ENCODE results near the gene SERBP1. TPM values are rescaled to one million over a fixed set of nuclear protein-coding genes. Genes with fewer than 3 reads are reported as not detected.
A peak's percentile ranks its signal among the peaks of the same experiment; 100 is the strongest.

Gene SERBP1
- 666 TPM for polyA plus RNA-seq (2013, experiment 1 of 2)
- 677 TPM for polyA plus RNA-seq (2013, experiment 2 of 2)

- peak within 1 kb of the TSS; percentile 78 for H3K4me2 ChIP-seq (ENCODE audit: low read length)
- peak within 1 kb of the TSS; percentile 27 for H3K4ac ChIP-seq (ENCODE audit: low read depth, low read length)
- no peaks in the 10 kb centered on the region for H3K27me3 ChIP-seq (ENCODE audit: insufficient read depth, low read length, poor library complexity)
- WGBS (ENCODE audit: extremely low coverage, insufficient coverage, low lambda C conversion rate), result no CpG with 5 or more reads among the region's 62 CpGs
- H2BK120ac ChIP-seq (ENCODE audit: low read depth, low read length), result no peak within 1 kb of the TSS
- H2BK5ac ChIP-seq (ENCODE audit: low read length), result peak within 1 kb of the TSS; percentile 54
- H3K18ac ChIP-seq (ENCODE audit: low read length), result peak within 1 kb of the TSS; percentile 24
- H3K23ac ChIP-seq (ENCODE audit: low read length), result peak within 1 kb of the TSS; percentile 74
- peaks cover 3% of the 10 kb centered on the region for H3K36me3 ChIP-seq (ENCODE audit: control insufficient read depth, insufficient read depth, low read length)
- peak within 1 kb of the TSS; percentile 95 for H3K4me3 ChIP-seq (ENCODE audit: low read length)
- no peaks in the 10 kb centered on the region for H3K4me1 ChIP-seq (ENCODE audit: control insufficient read depth, low read depth, low read length)
- peaks cover 45% of the 10 kb centered on the region for H3K79me2 ChIP-seq (ENCODE audit: control insufficient read depth, insufficient read depth, low read length)
- peak within 1 kb of the TSS; percentile 100 for H3K9ac ChIP-seq (ENCODE audit: low read length)
- H4K5ac ChIP-seq (ENCODE audit: low read length), result no peak within 1 kb of the TSS
- peak within 1 kb of the TSS; percentile 13 for H3K27ac ChIP-seq (ENCODE audit: low read depth, low read length)
- peak within 1 kb of the TSS; percentile 49 for H2AK5ac ChIP-seq (ENCODE audit: low read length)
- DNase-seq, result peak; percentile 99
- H3K56ac ChIP-seq (ENCODE audit: low read length), result peak within 1 kb of the TSS; percentile 99
- no peak within 1 kb of the TSS for H4K8ac ChIP-seq (ENCODE audit: low read depth, low read length)
- no peaks in the 10 kb centered on the region for H3K79me1 ChIP-seq (ENCODE audit: low read length)
- no peak within 1 kb of the TSS for H2BK15ac ChIP-seq (replicated peaks; ENCODE audit: low read depth)
These were observed at the start of gene SERBP1 for GRCh38 chr1:67430358-67431155. Gene SERBP1 (minus strand): TSS chr1:67430402. CDS start chr1:67430300, 102 bp downstream.

- no peak overlapping the region for H3K23ac ChIP-seq (ENCODE audit: low read length)
- DNase-seq, result no peak
- WGBS (ENCODE audit: extremely low coverage, insufficient coverage, low lambda C conversion rate), result no CpG with 5 or more reads among the region's 10 CpGs
- H3K4me3 ChIP-seq (ENCODE audit: low read length), result no peak overlapping the region
- no peak overlapping the region for H3K27ac ChIP-seq (ENCODE audit: low read depth, low read length)
- no peaks in the 10 kb centered on the region for H3K79me2 ChIP-seq (ENCODE audit: control insufficient read depth, insufficient read depth, low read length)
- no peak overlapping the region for H4K5ac ChIP-seq (ENCODE audit: low read length)
- H3K18ac ChIP-seq (ENCODE audit: low read length), result no peak overlapping the region
- no peak overlapping the region for H3K4ac ChIP-seq (ENCODE audit: low read depth, low read length)
- no peaks in the 10 kb centered on the region for H3K4me1 ChIP-seq (ENCODE audit: control insufficient read depth, low read depth, low read length)
- H3K56ac ChIP-seq (ENCODE audit: low read length), result no peak overlapping the region
- H4K8ac ChIP-seq (ENCODE audit: low read depth, low read length), result no peak overlapping the region
- H3K4me2 ChIP-seq (ENCODE audit: low read length), result no peak overlapping the region
- H3K79me1 ChIP-seq (ENCODE audit: low read length), result no peaks in the 10 kb centered on the region
- no peak overlapping the region for H2BK120ac ChIP-seq (ENCODE audit: low read depth, low read length)
- H3K27me3 ChIP-seq (ENCODE audit: insufficient read depth, low read length, poor library complexity), result no peaks in the 10 kb centered on the region
- no peak overlapping the region for H2BK5ac ChIP-seq (ENCODE audit: low read length)
- H3K9ac ChIP-seq (ENCODE audit: low read length), result no peak overlapping the region
- no peak overlapping the region for H2BK15ac ChIP-seq (replicated peaks; ENCODE audit: low read depth)
- no peaks in the 10 kb centered on the region for H3K36me3 ChIP-seq (ENCODE audit: control insufficient read depth, insufficient read depth, low read length)
- no peak overlapping the region for H2AK5ac ChIP-seq (ENCODE audit: low read length)
These were observed 49.1 kb upstream of the SERBP1 start for GRCh38 chr1:67479146-67479891.

- Histone ChIP-seq H2BK5ac (ENCODE audit: low read length) (no peak overlapping the region), H3K27me3 (ENCODE audit: insufficient read depth, low read length, poor library complexity) (no peaks in the 10 kb centered on the region), H3K4me3 (ENCODE audit: low read length) (no peak overlapping the region), H3K23ac (ENCODE audit: low read length) (no peak overlapping the region), H3K4me2 (ENCODE audit: low read length) (no peak overlapping the region), H3K27ac (ENCODE audit: low read depth, low read length) (no peak overlapping the region), H3K4me1 (ENCODE audit: control insufficient read depth, low read depth, low read length) (no peaks in the 10 kb centered on the region), H3K36me3 (ENCODE audit: control insufficient read depth, insufficient read depth, low read length) (no peaks in the 10 kb centered on the region), H3K9ac (ENCODE audit: low read length) (no peak overlapping the region), H3K79me2 (ENCODE audit: control insufficient read depth, insufficient read depth, low read length) (no peaks in the 10 kb centered on the region), H2BK15ac (replicated peaks; ENCODE audit: low read depth) (no peak overlapping the region), H3K79me1 (ENCODE audit: low read length) (no peaks in the 10 kb centered on the region), H3K56ac (ENCODE audit: low read length) (no peak overlapping the region), H3K18ac (ENCODE audit: low read length) (no peak overlapping the region), H4K5ac (ENCODE audit: low read length) (no peak overlapping the region), H2BK120ac (ENCODE audit: low read depth, low read length) (no peak overlapping the region), H3K4ac (ENCODE audit: low read depth, low read length) (no peak overlapping the region), H4K8ac (ENCODE audit: low read depth, low read length) (no peak overlapping the region), H2AK5ac (ENCODE audit: low read length) (no peak overlapping the region)
- DNase-seq, result no peak
- WGBS (ENCODE audit: extremely low coverage, insufficient coverage, low lambda C conversion rate), result no CpG with 5 or more reads among the region's 5 CpGs
These were observed 46.7 kb upstream of the SERBP1 start for GRCh38 chr1:67476906-67477305.

DNA sequence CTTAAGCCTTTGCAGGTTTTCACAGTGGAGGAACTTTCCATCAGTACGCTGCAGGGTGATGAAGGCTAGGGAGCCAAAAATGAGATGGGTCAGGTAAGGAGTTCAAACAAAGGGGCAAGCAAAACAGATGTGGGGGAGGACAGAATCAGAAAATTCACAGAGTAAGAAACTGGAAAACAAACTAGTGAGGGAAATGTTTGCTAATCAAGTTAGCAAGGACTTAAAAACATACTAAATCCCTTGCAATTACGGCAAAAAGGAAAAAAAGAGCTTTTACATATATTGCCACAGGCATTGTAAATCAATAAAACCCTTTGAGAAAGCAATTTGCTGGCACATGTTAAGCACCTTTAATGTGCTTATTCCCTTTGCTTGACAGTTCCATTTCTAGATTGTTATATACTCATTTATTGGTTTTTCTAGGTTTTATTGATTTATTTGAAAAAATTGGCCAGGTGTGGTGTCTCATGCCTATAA, 45.8 kb upstream of the SERBP1 start:
- no peaks in the 10 kb centered on the region for H3K79me1 ChIP-seq (ENCODE audit: low read length)
- DNase-seq, result no peak

GRCh38 chr1:67472056-67472455, 41.9 kb upstream of the SERBP1 start:
- Histone ChIP-seq H3K4ac (ENCODE audit: low read depth, low read length) (no peak overlapping the region), H3K79me1 (ENCODE audit: low read length) (no peaks in the 10 kb centered on the region), H3K27ac (ENCODE audit: low read depth, low read length) (no peak overlapping the region), H2BK5ac (ENCODE audit: low read length) (no peak overlapping the region), H4K5ac (ENCODE audit: low read length) (no peak overlapping the region), H3K27me3 (ENCODE audit: insufficient read depth, low read length, poor library complexity) (no peaks in the 10 kb centered on the region), H3K79me2 (ENCODE audit: control insufficient read depth, insufficient read depth, low read length) (no peaks in the 10 kb centered on the region), H3K18ac (ENCODE audit: low read length) (no peak overlapping the region), H2BK120ac (ENCODE audit: low read depth, low read length) (no peak overlapping the region), H3K4me1 (ENCODE audit: control insufficient read depth, low read depth, low read length) (no peaks in the 10 kb centered on the region), H2BK15ac (replicated peaks; ENCODE audit: low read depth) (no peak overlapping the region), H4K8ac (ENCODE audit: low read depth, low read length) (no peak overlapping the region), H3K23ac (ENCODE audit: low read length) (no peak overlapping the region), H3K56ac (ENCODE audit: low read length) (no peak overlapping the region), H3K4me3 (ENCODE audit: low read length) (no peak overlapping the region), H2AK5ac (ENCODE audit: low read length) (no peak overlapping the region), H3K36me3 (ENCODE audit: control insufficient read depth, insufficient read depth, low read length) (no peaks in the 10 kb centered on the region), H3K4me2 (ENCODE audit: low read length) (no peak overlapping the region), H3K9ac (ENCODE audit: low read length) (no peak overlapping the region)
- DNase-seq, result no peak
- no CpG with 5 or more reads among the region's 2 CpGs for WGBS (ENCODE audit: extremely low coverage, insufficient coverage, low lambda C conversion rate)

More for the DNA sequence above, 45.8 kb upstream of the SERBP1 start:
- Histone ChIP-seq H2BK120ac (ENCODE audit: low read depth, low read length) (no peak overlapping the region), H2BK5ac (ENCODE audit: low read length) (no peak overlapping the region), H3K4me2 (ENCODE audit: low read length) (no peak overlapping the region), H2AK5ac (ENCODE audit: low read length) (no peak overlapping the region), H3K56ac (ENCODE audit: low read length) (no peak overlapping the region), H4K8ac (ENCODE audit: low read depth, low read length) (no peak overlapping the region), H3K9ac (ENCODE audit: low read length) (no peak overlapping the region), H3K36me3 (ENCODE audit: control insufficient read depth, insufficient read depth, low read length) (no peaks in the 10 kb centered on the region), H3K27me3 (ENCODE audit: insufficient read depth, low read length, poor library complexity) (no peaks in the 10 kb centered on the region), H4K5ac (ENCODE audit: low read length) (no peak overlapping the region), H3K4ac (ENCODE audit: low read depth, low read length) (no peak overlapping the region), H3K4me1 (ENCODE audit: control insufficient read depth, low read depth, low read length) (no peaks in the 10 kb centered on the region), H3K27ac (ENCODE audit: low read depth, low read length) (no peak overlapping the region), H3K23ac (ENCODE audit: low read length) (no peak overlapping the region), H2BK15ac (replicated peaks; ENCODE audit: low read depth) (no peak overlapping the region), H3K18ac (ENCODE audit: low read length) (no peak overlapping the region), H3K79me2 (ENCODE audit: control insufficient read depth, insufficient read depth, low read length) (no peaks in the 10 kb centered on the region), H3K4me3 (ENCODE audit: low read length) (no peak overlapping the region)
- WGBS (ENCODE audit: extremely low coverage, insufficient coverage, low lambda C conversion rate), result no CpG with 5 or more reads among the region's 2 CpGs

Data from mesendoderm (in vitro differentiated cells).